Stomach (tissue), 4 donors: ENCODE results near the gene PGBD5.

ENCODE experiments used
- EP300 ChIP-seq: sonication (generic); formaldehyde crosslinking; IDR thresholded peaks from one replicate; pipeline ENCODE4 v1.6.1; 2017; ENCODE audit warnings: antibody characterized with exemption
- POLR2A ChIP-seq, 4 donors: fragments of 450-650 bp; IDR thresholded peaks; one replicate each; pipeline ENCODE4 v1.6.1; 2016; ENCODE audit warnings: antibody characterized with exemption in 4 of 4, control low read depth in 2 of 4, mild to moderate bottlenecking in 1 of 4, moderate library complexity in 1 of 4
- TF ChIP-seq, protein P1 (sequence below), 7 experiments: fragments of 450-650 bp in 4 of 7; fragments of 200-600 bp in 3 of 7; sonication (generic) in 3 of 7; IDR thresholded peaks; one replicate each; pipeline ENCODE4 v1.5.1; 2016 to 2019; ENCODE audit warnings: antibody characterized with exemption in 7 of 7, control low read depth in 2 of 7, mild to moderate bottlenecking in 1 of 7

DNA sequence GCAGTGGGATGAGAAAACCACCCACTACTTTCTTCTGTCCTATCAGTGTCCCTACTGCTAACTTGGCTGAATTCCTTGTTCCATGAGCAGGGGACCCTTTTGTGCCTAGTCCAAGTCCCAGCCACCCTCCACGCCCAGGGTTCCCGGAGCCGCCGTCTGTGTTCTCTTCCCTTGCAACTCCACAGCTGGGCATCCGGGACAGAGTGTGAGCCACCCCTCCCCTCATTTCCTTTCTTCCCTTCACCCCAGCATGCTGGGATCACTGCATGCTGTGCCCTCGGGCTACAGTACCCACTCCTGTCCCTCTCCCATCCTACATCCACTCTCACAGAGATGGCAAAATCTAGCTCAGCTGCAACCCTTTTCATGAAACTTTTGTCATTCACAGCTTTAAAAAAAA is 44.5 kb downstream of the PGBD5 start:
- TF ChIP-seq, protein P1, sequence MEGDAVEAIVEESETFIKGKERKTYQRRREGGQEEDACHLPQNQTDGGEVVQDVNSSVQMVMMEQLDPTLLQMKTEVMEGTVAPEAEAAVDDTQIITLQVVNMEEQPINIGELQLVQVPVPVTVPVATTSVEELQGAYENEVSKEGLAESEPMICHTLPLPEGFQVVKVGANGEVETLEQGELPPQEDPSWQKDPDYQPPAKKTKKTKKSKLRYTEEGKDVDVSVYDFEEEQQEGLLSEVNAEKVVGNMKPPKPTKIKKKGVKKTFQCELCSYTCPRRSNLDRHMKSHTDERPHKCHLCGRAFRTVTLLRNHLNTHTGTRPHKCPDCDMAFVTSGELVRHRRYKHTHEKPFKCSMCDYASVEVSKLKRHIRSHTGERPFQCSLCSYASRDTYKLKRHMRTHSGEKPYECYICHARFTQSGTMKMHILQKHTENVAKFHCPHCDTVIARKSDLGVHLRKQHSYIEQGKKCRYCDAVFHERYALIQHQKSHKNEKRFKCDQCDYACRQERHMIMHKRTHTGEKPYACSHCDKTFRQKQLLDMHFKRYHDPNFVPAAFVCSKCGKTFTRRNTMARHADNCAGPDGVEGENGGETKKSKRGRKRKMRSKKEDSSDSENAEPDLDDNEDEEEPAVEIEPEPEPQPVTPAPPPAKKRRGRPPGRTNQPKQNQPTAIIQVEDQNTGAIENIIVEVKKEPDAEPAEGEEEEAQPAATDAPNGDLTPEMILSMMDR (IDR thresholded peaks at IDR 0.05), result no peak
- TF ChIP-seq POLR2A (IDR thresholded peaks at IDR 0.05) (no peak), EP300 (no peak)
